Hematopoietic multipotent progenitor cell treated with erythropoietin and hydrocortisone succinate and interleukin-3 and kit ligand, for 4 days (in vitro differentiated cells): Measurements from ENCODE around the gene TDO2.
"Not testable (repeated sequence)": the region's sequence is repeated elsewhere in the genome, so short reads cannot be mapped to it uniquely, and the experiment has no call there.

Experiments used
- DNase-seq: peaks from one replicate; pipeline ENCODE4 v3.0.0-alpha.2; 2015

Gene TDO2

GRCh38 chr4:155908187-155909139, 5.0 kb downstream of the TDO2 start:
- DNase-seq: no peak

GRCh38 chr4:155909615-155910226, 6.2 kb downstream of the TDO2 start:
- DNase-seq: no peak

GRCh38 chr4:155911905-155912304, 8.4 kb downstream of the TDO2 start:
- no peak for DNase-seq

- DNase-seq: no peak
Measured at GRCh38 chr4:155914782-155915181, 11.3 kb downstream of the TDO2 start.

- DNase-seq: no peak
Measured at GRCh38 chr4:155921597-155921996, 18.1 kb downstream of the TDO2 start.

- DNase-seq: no peak
Measured at GRCh38 chr4:155924637-155925036, 21.1 kb downstream of the TDO2 start.

GRCh38 chr4:155929833-155930232, 26.3 kb downstream of the TDO2 start:
- no peak for DNase-seq

- no peak for DNase-seq
Measured at GRCh38 chr4:155930330-155930729, 26.8 kb downstream of the TDO2 start.

GRCh38 chr4:155931634-155932033, 28.1 kb downstream of the TDO2 start:
- DNase-seq: no peak

GRCh38 chr4:155934634-155935033, 31.1 kb downstream of the TDO2 start:
- not testable (repeated sequence) for DNase-seq

- DNase-seq: no peak
Measured at GRCh38 chr4:155935389-155935986, 32.0 kb downstream of the TDO2 start.

- no peak for DNase-seq
Measured at GRCh38 chr4:155941085-155941790, 37.7 kb downstream of the TDO2 start.

- DNase-seq: no peak
Measured at GRCh38 chr4:155941820-155942219, 38.3 kb downstream of the TDO2 start.

GRCh38 chr4:155943605-155944291, 40.3 kb downstream of the TDO2 start:
- no peak for DNase-seq

- no peak for DNase-seq
Measured at GRCh38 chr4:155944516-155944915, 41.0 kb downstream of the TDO2 start.

GRCh38 chr4:155946486-155946885, 43.0 kb downstream of the TDO2 start:
- no peak for DNase-seq

- no peak for DNase-seq
Measured at GRCh38 chr4:155948541-155948940, 45.0 kb downstream of the TDO2 start.

GRCh38 chr4:155950461-155950860, 47.0 kb downstream of the TDO2 start:
- no peak for DNase-seq

- no peak for DNase-seq
Measured at GRCh38 chr4:155952501-155952901, 49.0 kb downstream of the TDO2 start.

GRCh38 chr4:155953151-155954117, 49.9 kb downstream of the TDO2 start, which contains the start of gene CTSO:
Gene CTSO, minus strand, starts transcription at chr4:155953866. Its CDS starts 19 bp downstream, at chr4:155953847.
- DNase-seq: peak; percentile 91

GRCh38 chr4:155954118-155954685, 50.7 kb downstream of the TDO2 start:
- DNase-seq: no peak
